Lung (tissue), 12 donors: ENCODE results near the gene RAB3GAP1. TPM values are rescaled to one million over a fixed set of nuclear protein-coding genes. Genes with fewer than 3 reads are reported as not detected.

ENCODE experiments used
- ATAC-seq: fragments of 200-7000 bp; cut with Tn5 transposase; one replicate; pipeline ENCODE4 v1.9.1; 2020; ENCODE audit warnings: moderate number of reproducible peaks; ENCODE audit not compliant: insufficient read depth, low FRiP score
- DNase-seq, 3 donors: peaks; one replicate each; pipeline ENCODE4 v3.0.0-alpha.2; 2013 to 2017
- H3K27ac ChIP-seq, 2 donors: one replicate each; pipeline ENCODE4 v1.5.1; 2013; ENCODE audit warnings: mild to moderate bottlenecking in 2 of 2, moderate library complexity in 2 of 2, control low read depth in 1 of 2, inconsistent platforms in 1 of 2, low read depth in 1 of 2, low read length in 1 of 2
- H3K27me3 ChIP-seq, 3 donors: one replicate each; pipeline ENCODE4 v1.5.1; 2013; ENCODE audit warnings: low read length in 2 of 3; ENCODE audit not compliant: control insufficient read depth in 3 of 3, insufficient read depth in 3 of 3
- H3K36me3 ChIP-seq, 4 donors: one replicate each; pipeline ENCODE4 v1.5.1; 2013; ENCODE audit warnings: low read length in 4 of 4, mild to moderate bottlenecking in 1 of 4, moderate library complexity in 1 of 4; ENCODE audit not compliant: control insufficient read depth in 4 of 4, insufficient read depth in 4 of 4
- H3K4me1 ChIP-seq, 5 donors: one replicate each; pipeline ENCODE4 v1.5.1; 2013; ENCODE audit warnings: low read length in 5 of 5, mild to moderate bottlenecking in 2 of 5, moderate library complexity in 1 of 5; ENCODE audit not compliant: control insufficient read depth in 5 of 5, insufficient read depth in 5 of 5
- H3K4me3 ChIP-seq: one replicate; pipeline ENCODE4 v1.5.1; 2013; ENCODE audit warnings: mild to moderate bottlenecking, control low read depth, moderate library complexity
- H3K9ac ChIP-seq, 2 donors: one replicate each; pipeline ENCODE4 v1.5.1; 2013; ENCODE audit warnings: low read length in 2 of 2, control low read depth in 1 of 2; ENCODE audit not compliant: insufficient read depth in 1 of 2
- H3K9me3 ChIP-seq, 4 donors: one replicate each; pipeline ENCODE4 v1.5.1; 2013; ENCODE audit warnings: low read length in 3 of 4, mild to moderate bottlenecking in 1 of 4, moderate library complexity in 1 of 4; ENCODE audit not compliant: control insufficient read depth in 4 of 4, insufficient read depth in 3 of 4
- CTCF ChIP-seq: IDR thresholded peaks from 2 replicates; pipeline ENCODE4 v1.5.1; 2012; ENCODE audit warnings: mild to moderate bottlenecking; ENCODE audit errors: control extremely low read depth, extremely low read depth
- WGBS, 2 donors: extraction: QIAGEN DNeasy Blood & Tissue Kit; methylation state at CpG; one replicate each; pipeline ENCODE4 v1.1.7; 2013; 5-methylcytosine and 5-hydroxymethylcytosine counted together
- polyA plus RNA-seq, 2 donors: library from polyadenylated mRNA; stranded (reverse); fragments of 200-250 nt; gene quantifications; one replicate each; pipeline ENCODE4 v1.2.1, GENCODE V29; 2013
- total RNA-seq, 2 donors: library from RNA; depleted of rRNA in 1 of 2; stranded (reverse); fragments of >200 nt in 1 of 2; gene quantifications; one replicate each; pipeline ENCODE4 v1.2.1, GENCODE V29; 2014 to 2021
- donor health status: control.
- donor health status: control.
- donor health status: Bipolar disorder and iron deficiency.
- donor health status: healthy.
- donor health status: DM: yes; HTN: yes; CAD: no.

RAB3GAP1 gene
- total and polyA plus RNA-seq, 4 donors: 15.2 to 107 (median 25.4) TPM

- H3K36me3 ChIP-seq: peaks cover 5 to 15% (median 7%) of the 10 kb centered on the region in 4 donors
- H3K4me1 ChIP-seq: peaks cover 0 to 4% (median 0%) of the 10 kb centered on the region in 5 donors
- no peak for ATAC-seq
- DNase-seq: no peak
- H3K27ac ChIP-seq: no peak overlapping the region
- H3K9me3 ChIP-seq: no peaks in the 10 kb centered on the region
- no peaks in the 10 kb centered on the region for H3K27me3 ChIP-seq
- H3K4me3 ChIP-seq: no peak overlapping the region
- TF ChIP-seq CTCF: no peak
- no peak overlapping the region for H3K9ac ChIP-seq
Observed at GRCh38 chr2:135059577-135059976, 7.5 kb downstream of the RAB3GAP1 start.

GRCh38 chr2:135063210-135063609 lies 11.1 kb downstream of the RAB3GAP1 start:
- 82% methylated on average over 1 of the region's 1 CpG for WGBS, 2 donors
- H3K4me3 ChIP-seq: no peak overlapping the region
- ATAC-seq: no peak

GRCh38 chr2:135064149-135064548 lies 12.1 kb downstream of the RAB3GAP1 start:
- H3K36me3 ChIP-seq: peaks cover 5 to 13% (median 7%) of the 10 kb centered on the region in 4 donors
- H3K9ac ChIP-seq: no peak overlapping the region
- TF ChIP-seq CTCF: no peak
- H3K27ac ChIP-seq: no peak overlapping the region
- WGBS, 2 donors: 98 to 100% methylated on average over 2 of the region's 2 CpGs
- H3K4me3 ChIP-seq: no peak overlapping the region
- ATAC-seq (no peak), DNase-seq (no peak)
- H3K9me3 ChIP-seq: no peaks in the 10 kb centered on the region
- no peaks in the 10 kb centered on the region for H3K27me3 ChIP-seq
- H3K4me1 ChIP-seq: peaks cover 0 to 7% (median 0%) of the 10 kb centered on the region in 5 donors

More at GRCh38 chr2:135063210-135063609, 11.1 kb downstream of the RAB3GAP1 start:
- Histone ChIP-seq H3K27ac (peak overlapping the region in 1 of 2 donors; percentile 21), H3K9ac (no peak overlapping the region), H3K36me3 (peaks cover 5 to 13% (median 7%) of the 10 kb centered on the region in 4 donors), H3K9me3 (no peaks in the 10 kb centered on the region), H3K27me3 (no peaks in the 10 kb centered on the region), H3K4me1 (peaks cover 0 to 7% (median 0%) of the 10 kb centered on the region in 5 donors)
- no peak for TF ChIP-seq CTCF
- no peak for DNase-seq

GRCh38 chr2:135066710-135067109 lies 14.6 kb downstream of the RAB3GAP1 start:
- H3K4me1 ChIP-seq: peaks cover 0 to 7% (median 0%) of the 10 kb centered on the region in 5 donors
- no peak overlapping the region for H3K4me3 ChIP-seq
- 73 to 83% methylated on average over 1 of the region's 1 CpG for WGBS, 2 donors
- H3K27ac ChIP-seq: no peak overlapping the region
- peaks cover 0 to 4% (median 1%) of the 10 kb centered on the region in 4 donors for H3K9me3 ChIP-seq
- no peak for TF ChIP-seq CTCF
- peaks cover 2 to 13% (median 7%) of the 10 kb centered on the region in 4 donors for H3K36me3 ChIP-seq
- DNase-seq: no peak
- H3K27me3 ChIP-seq: no peaks in the 10 kb centered on the region
- H3K9ac ChIP-seq: no peak overlapping the region
- ATAC-seq: no peak
